Measurements from ENCODE around the gene PRELID3B.

PRELID3B gene

GRCh38 chr20:59006864-59007664 is 35.5 kb downstream of the PRELID3B start, which contains the start of gene CTSZ:
CTSZ (minus strand) TSS chr20:59007254; CDS start chr20:59007128, 126 bp downstream.
- Histone ChIP-seq H3K36me3 (peaks cover 23% of the 10 kb centered on the region), H3K27me3 (no peaks in the 10 kb centered on the region), H3K4me3 (ENCODE audit: low read depth in 1 of 2, low read length in 1 of 2) (peak within 1 kb of the TSS; percentile 86 to 88), H3K9me3 (no peaks in the 10 kb centered on the region), H3K4me1 (ENCODE audit: control insufficient read depth in 1 of 2, insufficient read depth in 1 of 2, low read depth in 1 of 2, low read length in 1 of 2) (peaks cover 46 to 56% of the 10 kb centered on the region in 2 experiments), H3K27ac (peak within 1 kb of the TSS; percentile 97)
- TF ChIP-seq CTCF (IDR thresholded peaks at IDR 0.05), result no peak

DNA sequence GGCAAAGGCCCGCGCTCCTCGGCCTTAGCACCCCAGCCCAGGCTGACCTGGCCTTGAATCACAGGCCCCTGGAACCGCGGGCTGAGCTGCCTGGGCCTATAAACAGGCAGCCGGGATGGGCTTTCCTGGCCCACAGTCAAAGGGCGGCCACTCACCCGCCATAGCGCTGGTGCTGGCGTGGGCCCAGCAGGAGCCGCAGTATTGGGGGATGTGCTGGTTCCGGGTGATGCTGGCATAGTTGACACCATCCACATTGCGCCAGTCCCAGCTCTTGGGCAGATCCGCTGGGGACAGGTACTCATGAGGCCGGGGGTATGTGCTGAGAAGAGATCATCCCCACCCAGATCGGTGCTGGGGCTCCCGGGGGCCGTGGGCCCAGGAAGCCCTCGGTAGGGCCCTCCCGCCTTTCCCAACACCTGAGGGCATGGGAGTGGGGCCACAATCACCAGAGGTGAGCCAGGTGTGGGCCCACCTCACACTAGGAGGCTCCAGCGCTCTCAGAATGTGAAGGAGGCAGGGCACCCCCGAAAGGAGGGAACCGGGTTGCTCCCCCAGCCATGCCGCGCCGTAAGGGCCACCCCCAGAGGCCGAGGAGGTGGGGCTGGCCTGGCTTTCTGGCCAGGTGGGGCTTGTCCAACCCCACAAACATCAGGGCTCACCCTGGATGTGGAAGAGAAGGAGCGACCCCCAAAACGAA is 36.3 kb downstream of the PRELID3B start:
- H3K27me3 ChIP-seq, result no peaks in the 10 kb centered on the region
- peak overlapping the region; percentile 86 to 88 for H3K4me3 ChIP-seq (ENCODE audit: low read depth in 1 of 2, low read length in 1 of 2)
- no peak for TF ChIP-seq CTCF (IDR thresholded peaks at IDR 0.05)
- H3K36me3 ChIP-seq, result peaks cover 30% of the 10 kb centered on the region
- H3K9me3 ChIP-seq, result no peaks in the 10 kb centered on the region
- H3K4me1 ChIP-seq (ENCODE audit: control insufficient read depth in 1 of 2, insufficient read depth in 1 of 2, low read depth in 1 of 2, low read length in 1 of 2), result peaks cover 46 to 56% of the 10 kb centered on the region in 2 experiments
- H3K27ac ChIP-seq, result peak overlapping the region; percentile 97

GRCh38 chr20:59005523-59006166 is 36.9 kb downstream of the PRELID3B start:
- Histone ChIP-seq H3K27ac (peak overlapping the region; percentile 97), H3K36me3 (peaks cover 37% of the 10 kb centered on the region), H3K27me3 (no peaks in the 10 kb centered on the region), H3K9me3 (no peaks in the 10 kb centered on the region), H3K4me3 (ENCODE audit: low read depth in 1 of 2, low read length in 1 of 2) (peak overlapping the region; percentile 86 to 88), H3K4me1 (ENCODE audit: control insufficient read depth in 1 of 2, insufficient read depth in 1 of 2, low read depth in 1 of 2, low read length in 1 of 2) (peaks cover 46 to 56% of the 10 kb centered on the region in 2 experiments)
- TF ChIP-seq CTCF (IDR thresholded peaks at IDR 0.05), result no peak

DNA sequence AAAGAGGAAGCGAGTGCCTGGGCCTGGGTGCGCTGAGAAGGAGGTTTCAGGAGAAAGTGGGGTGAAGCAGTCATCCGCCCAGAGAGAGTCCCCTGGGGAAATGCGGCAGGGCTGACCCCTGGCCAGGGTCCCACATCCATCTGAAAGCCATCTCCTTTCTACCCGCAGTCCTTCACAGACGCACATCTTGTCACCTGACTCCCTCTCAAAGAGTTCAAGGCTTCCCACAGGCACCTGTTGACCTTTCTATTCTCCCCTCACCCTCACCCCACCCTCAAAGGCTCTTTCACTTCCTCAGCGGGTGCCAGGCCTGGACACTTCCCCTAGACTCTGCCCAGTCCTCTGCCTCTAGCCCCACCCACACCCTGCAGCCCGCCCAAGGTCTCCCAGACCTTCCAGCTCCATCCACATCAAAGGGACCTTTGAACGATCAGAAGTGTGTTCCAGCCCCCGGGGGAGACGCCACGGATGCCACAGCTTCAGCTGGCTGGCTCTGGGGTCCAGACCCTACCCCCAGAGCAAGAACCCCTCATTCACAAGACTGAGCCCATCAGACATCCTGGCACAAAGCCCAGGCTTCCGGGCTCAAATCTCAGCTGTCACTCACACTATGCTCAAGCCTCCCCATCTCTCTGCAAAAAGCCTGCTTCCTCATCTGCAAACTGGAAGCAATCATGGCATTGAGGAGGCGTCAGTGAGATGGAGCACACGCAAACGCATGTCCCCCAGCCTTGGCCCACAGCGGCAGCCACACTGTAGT is 37.6 kb downstream of the PRELID3B start:
- H3K4me3 ChIP-seq (ENCODE audit: low read depth in 1 of 2, low read length in 1 of 2), result peak overlapping the region; percentile 86 to 88
- H3K27ac ChIP-seq, result peak overlapping the region; percentile 97
- no peaks in the 10 kb centered on the region for H3K9me3 ChIP-seq
- peaks cover 44% of the 10 kb centered on the region for H3K36me3 ChIP-seq
- no peak for TF ChIP-seq CTCF (IDR thresholded peaks at IDR 0.05)
- H3K4me1 ChIP-seq (ENCODE audit: control insufficient read depth in 1 of 2, insufficient read depth in 1 of 2, low read depth in 1 of 2, low read length in 1 of 2), result peaks cover 46 to 56% of the 10 kb centered on the region in 2 experiments
- no peaks in the 10 kb centered on the region for H3K27me3 ChIP-seq

- H3K9me3 ChIP-seq, result no peaks in the 10 kb centered on the region
- peak overlapping the region; percentile 97 for H3K27ac ChIP-seq
- peaks cover 46 to 56% of the 10 kb centered on the region in 2 experiments for H3K4me1 ChIP-seq (ENCODE audit: control insufficient read depth in 1 of 2, insufficient read depth in 1 of 2, low read depth in 1 of 2, low read length in 1 of 2)
- TF ChIP-seq CTCF (IDR thresholded peaks at IDR 0.05), result no peak
- peaks cover 49% of the 10 kb centered on the region for H3K36me3 ChIP-seq
- peak overlapping the region; percentile 86 to 88 for H3K4me3 ChIP-seq (ENCODE audit: low read depth in 1 of 2, low read length in 1 of 2)
- H3K27me3 ChIP-seq, result no peaks in the 10 kb centered on the region
Measured at GRCh38 chr20:59004493-59004762, 38.2 kb downstream of the PRELID3B start.

Measured in neutrophil (primary cell).